Activated CD4-positive, alpha-beta T cell treated with anti-CD3 and anti-CD28 coated beads for 1 hour (primary cell): ENCODE data around the gene RBM17.
"Not testable (repeated sequence)": the region's sequence is repeated elsewhere in the genome, so short reads cannot be mapped to it uniquely, and the experiment has no call there.

ENCODE experiments used
- DNase-seq: peaks from one replicate; pipeline ENCODE4 v3.0.0-alpha.2; 2020

Gene RBM17

GRCh38 chr10:6114299-6114698 lies 25.5 kb downstream of the RBM17 start:
- DNase-seq = no peak

GRCh38 chr10:6114805-6115341 lies 26.0 kb downstream of the RBM17 start:
- DNase-seq = no peak

- DNase-seq = no peak
These were observed 26.6 kb downstream of the RBM17 start for GRCh38 chr10:6115411-6115810.

GRCh38 chr10:6115824-6116350 lies 27.1 kb downstream of the RBM17 start:
- DNase-seq = no peak

GRCh38 chr10:6116806-6117205 lies 28.0 kb downstream of the RBM17 start:
- DNase-seq = no peak

- no peak for DNase-seq
These were observed 28.9 kb downstream of the RBM17 start for GRCh38 chr10:6117711-6118110.

- no peak for DNase-seq
These were observed 30.6 kb downstream of the RBM17 start for GRCh38 chr10:6119423-6119822.

- no peak for DNase-seq
These were observed 31.1 kb downstream of the RBM17 start for GRCh38 chr10:6119962-6120361.

- DNase-seq = no peak
These were observed 31.9 kb downstream of the RBM17 start for GRCh38 chr10:6120691-6121090.

- DNase-seq = no peak
These were observed 32.3 kb downstream of the RBM17 start for GRCh38 chr10:6121146-6121545.

- DNase-seq = no peak
These were observed 34.7 kb downstream of the RBM17 start for GRCh38 chr10:6123532-6123931.

GRCh38 chr10:6124666-6125065 lies 35.8 kb downstream of the RBM17 start:
- DNase-seq = no peak

GRCh38 chr10:6127461-6127860 lies 38.6 kb downstream of the RBM17 start:
- DNase-seq = not testable (repeated sequence)

GRCh38 chr10:6128087-6128486 lies 39.3 kb downstream of the RBM17 start:
- DNase-seq = no peak

- no peak for DNase-seq
These were observed 39.9 kb downstream of the RBM17 start for GRCh38 chr10:6128591-6129251.

GRCh38 chr10:6130848-6131470 lies 42.1 kb downstream of the RBM17 start:
- DNase-seq = no peak

- no peak for DNase-seq
These were observed 44.7 kb downstream of the RBM17 start for GRCh38 chr10:6133331-6134098.

GRCh38 chr10:6134099-6134823 lies 45.4 kb downstream of the RBM17 start:
- no peak for DNase-seq

GRCh38 chr10:6135039-6135438 lies 46.2 kb downstream of the RBM17 start:
- DNase-seq = no peak

GRCh38 chr10:6135589-6136168 lies 46.8 kb downstream of the RBM17 start:
- no peak for DNase-seq

- no peak for DNase-seq
These were observed 47.7 kb downstream of the RBM17 start for GRCh38 chr10:6136215-6137201.
